ENCODE data around the gene TIMM44.
"Not testable (repeated sequence)": the region's sequence is repeated elsewhere in the genome, so short reads cannot be mapped to it uniquely, and the experiment has no call there.

TIMM44 gene

GRCh38 chr19:7975037-7975436 lies 31.6 kb upstream of the TIMM44 start:
- no peak for DNase-seq

GRCh38 chr19:7973883-7974282 lies 30.4 kb upstream of the TIMM44 start:
- no peak for DNase-seq

GRCh38 chr19:7971553-7972520 lies 28.4 kb upstream of the TIMM44 start:
- DNase-seq: no peak

DNA sequence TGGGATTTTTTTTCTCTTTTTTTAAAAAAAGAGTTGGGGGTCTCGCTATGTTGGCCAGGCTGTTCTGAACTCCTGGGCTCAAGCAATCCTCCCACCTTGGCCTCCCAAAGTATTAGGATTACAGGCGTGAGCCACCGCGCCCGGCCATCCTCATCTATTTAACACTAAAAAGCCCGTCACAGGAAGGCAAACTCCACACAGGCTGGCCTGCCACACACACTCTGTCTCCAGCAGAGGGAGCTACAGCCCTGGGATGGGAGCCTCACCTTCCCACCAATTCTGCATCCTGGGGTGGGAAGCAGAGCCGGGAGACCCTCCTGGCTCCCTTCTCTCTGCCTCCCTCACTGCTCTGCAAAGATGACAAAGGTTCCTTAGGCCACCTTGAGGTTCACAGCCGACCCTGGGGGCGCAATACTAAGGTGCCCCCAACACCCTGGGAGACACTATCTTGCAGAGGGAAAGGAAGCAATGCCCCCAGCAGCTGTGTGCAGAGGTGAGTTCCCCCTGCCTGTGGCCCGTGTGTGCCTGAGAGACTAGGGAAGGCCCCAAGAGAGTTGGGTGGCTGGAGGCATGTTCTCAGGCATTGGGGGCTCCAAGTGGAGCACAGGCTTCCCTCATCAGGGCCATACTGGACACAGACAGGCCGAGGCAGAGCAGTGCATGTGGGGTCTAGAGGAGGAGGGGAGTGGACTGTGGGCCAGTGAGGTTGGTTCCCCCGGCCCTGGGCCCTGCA lies 27.4 kb upstream of the TIMM44 start:
- DNase-seq: peak; percentile 22 to 45

DNA sequence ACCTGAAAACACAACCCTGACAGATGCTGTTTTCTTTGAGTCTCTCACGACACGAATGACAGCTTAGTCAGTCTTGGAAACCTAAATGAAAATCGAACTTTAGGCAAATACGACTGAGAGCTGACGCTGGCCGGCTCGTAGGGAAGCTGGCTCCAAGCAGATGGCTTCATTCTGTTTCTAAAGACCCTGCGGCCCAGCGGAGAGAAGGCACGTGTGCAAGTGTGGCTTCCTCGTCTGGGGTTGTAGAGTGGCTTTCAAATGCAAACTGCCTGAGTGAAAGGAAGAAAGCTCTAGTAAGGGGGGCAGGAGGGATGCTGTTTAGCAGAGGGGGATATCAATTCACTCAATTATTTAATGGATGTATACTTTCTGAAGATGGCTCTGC lies 26.1 kb upstream of the TIMM44 start:
- no peak for DNase-seq

DNA sequence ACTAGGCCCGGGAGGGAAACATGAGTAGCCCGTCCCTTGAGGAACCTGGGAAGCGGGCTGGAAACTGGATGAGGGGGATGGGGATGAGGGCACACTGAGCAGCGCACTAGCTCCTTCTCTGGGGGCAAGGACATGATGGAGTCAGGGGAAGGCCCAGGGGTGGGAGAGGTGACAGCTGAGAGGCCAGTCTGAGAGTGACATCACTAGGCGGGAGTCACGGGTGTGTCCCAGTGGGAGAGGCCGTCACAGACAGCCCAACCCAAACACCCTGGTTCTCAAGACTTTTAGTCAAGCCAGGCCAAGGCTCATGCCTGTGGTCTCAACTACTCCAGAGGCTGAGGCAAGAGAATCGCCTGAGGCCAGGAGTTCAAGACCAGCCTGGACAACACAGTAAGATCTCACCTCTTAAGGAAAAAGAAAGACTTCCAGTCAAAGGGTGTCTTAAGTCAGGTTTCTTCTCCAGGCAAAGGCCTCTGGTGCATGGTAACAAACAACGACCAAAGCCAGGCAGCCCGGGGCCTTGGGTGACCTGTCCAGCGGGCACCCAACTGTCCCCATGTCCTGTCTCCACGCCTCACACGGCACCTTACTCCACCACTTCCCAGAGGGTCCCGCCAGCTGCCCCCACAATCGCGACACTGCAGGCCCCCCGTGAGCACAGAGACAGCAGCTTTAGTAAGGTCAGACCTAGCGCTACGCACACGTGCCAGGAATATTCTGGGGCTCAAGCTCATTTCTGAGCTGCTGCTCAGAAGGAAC lies 25.5 kb upstream of the TIMM44 start:
- DNase-seq: no peak

DNA sequence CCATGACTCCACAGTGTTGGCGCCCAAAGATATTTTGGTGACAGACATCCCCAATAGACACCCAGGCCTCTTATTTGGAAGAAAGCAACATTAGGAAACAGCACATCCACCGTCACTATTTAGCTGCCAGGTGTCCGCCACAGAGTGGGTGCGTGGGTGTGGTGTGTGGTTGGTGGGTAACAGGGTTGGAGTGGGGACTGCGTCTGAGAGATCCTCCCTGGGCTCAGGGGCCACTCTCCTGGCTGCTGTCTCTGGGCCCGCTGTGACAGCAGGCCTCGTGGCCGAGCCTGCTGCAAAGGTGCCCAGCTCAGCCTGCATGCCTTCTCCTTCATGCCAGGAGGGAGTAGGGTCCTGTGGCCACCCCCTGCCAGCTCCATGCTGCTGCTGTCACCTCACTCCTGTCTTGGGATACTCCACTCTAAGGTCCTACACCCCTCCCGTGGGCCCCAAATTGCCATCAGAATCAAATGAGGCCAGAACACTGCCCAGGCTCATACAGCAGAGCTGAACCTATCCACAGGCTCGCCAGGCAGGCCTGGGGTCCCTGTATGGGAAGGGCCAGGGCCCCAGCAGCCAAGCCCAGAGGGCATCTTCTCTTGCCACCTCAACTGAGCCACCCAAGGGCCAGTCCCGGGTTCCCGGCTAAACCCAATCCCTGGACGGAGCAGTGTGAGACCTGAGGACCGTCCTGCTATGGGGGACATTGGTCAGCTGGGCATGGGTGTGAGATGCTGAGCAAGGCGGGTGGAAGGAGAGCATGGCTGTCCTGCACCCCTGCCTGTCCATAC lies 24.7 kb upstream of the TIMM44 start:
- no peak for DNase-seq

GRCh38 chr19:7965921-7966665 lies 22.6 kb upstream of the TIMM44 start:
- DNase-seq: no peak

- DNase-seq: no peak
These were observed 21.9 kb upstream of the TIMM44 start for GRCh38 chr19:7965259-7965841.

DNA sequence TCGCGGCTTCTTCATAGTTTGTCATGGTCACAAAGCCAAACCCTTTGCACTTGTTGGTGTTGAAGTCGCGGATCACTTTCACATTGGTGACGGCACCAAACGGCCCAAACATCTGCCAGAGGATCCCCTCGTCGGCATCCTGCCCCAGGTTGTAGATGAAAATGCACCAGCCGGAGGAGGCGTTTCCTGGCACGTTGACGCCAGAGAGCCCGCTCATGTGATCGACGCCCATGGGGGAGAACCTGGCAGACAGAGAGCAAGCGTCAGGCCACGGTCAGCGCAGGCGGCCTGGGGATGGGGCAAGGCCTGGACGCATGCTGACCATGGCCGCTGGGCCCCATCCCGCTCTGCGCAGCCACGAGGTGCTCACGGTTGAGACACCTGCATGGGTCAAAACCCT lies 20.1 kb upstream of the TIMM44 start:
- DNase-seq: no peak

GRCh38 chr19:7962644-7963268 lies 19.3 kb upstream of the TIMM44 start:
- DNase-seq: no peak

GRCh38 chr19:7961920-7962626 lies 18.6 kb upstream of the TIMM44 start:
- DNase-seq: no peak

GRCh38 chr19:7961082-7961481 lies 17.6 kb upstream of the TIMM44 start:
- DNase-seq: not testable (repeated sequence)

GRCh38 chr19:7959211-7959610 lies 15.7 kb upstream of the TIMM44 start:
- no peak for DNase-seq

DNA sequence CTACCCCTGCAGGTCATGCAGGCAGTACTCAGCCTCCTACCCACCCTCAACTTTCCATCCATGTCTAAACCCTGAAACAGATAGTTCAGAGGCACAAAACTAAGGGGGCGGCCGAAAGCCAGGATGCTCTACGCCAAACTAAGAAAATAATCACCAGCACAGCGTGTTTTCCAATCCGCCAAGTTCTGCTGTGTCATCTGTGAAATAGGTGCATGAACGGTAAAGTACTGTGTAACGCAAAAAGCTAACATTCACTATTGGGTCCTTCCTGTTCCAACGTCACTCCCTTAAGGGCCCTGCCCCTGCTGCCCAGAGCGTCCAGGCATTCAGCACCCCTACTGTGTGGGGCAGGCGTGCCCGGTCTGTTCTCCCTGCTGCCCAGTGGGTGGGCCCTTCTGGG lies 12.2 kb upstream of the TIMM44 start:
- DNase-seq: no peak

- no peak for DNase-seq
These were observed 10.1 kb upstream of the TIMM44 start for GRCh38 chr19:7953576-7953975.

GRCh38 chr19:7953060-7953459 lies 9.6 kb upstream of the TIMM44 start:
- no peak for DNase-seq

DNA sequence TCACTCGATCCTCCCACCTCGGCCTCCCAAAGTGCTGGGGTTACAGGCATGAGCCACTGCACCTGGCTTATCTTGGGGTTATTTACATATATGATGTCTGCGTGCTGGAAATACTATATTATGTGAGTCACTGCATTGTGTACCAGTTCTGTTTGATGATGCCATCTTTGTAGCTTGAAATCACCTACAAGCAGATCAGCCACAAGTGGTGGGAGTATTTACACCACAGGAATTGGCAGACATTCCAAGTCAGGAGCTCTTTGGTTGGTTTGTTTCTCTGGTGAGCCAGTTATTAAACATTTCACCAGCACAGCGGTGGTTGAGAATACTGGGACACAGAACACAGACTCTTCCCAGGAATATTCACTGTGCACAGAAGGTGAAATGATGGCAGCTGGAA lies 4.5 kb upstream of the TIMM44 start:
- DNase-seq: no peak

DNA sequence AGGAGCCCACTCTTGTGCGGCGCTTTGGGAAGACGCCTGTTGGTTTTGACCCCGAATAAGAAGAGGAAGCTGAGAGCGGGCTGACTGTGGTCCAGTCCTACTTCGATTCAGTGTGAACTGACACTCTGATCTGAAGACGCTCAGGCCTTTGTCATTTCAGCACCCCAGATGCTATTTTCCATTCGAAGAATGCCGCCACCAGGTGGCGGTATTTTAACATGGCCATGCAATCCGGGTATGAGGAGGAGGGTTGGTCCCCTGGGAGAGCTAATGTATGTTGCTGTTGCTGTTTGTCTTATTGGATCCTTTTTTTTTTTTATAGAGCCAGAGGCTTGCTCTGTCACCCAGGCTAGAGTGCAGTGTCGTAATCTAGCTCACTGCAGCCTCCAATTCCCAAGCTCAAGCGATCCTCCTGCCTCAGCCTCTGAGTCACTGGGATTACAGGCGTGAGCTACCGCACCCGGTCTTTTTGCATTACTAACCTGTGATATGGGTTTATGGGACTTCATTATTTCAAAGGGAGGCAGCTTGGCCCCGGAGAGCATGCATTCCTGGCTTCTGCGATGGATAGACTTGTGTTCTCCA lies 803 bp upstream of the TIMM44 start:
- DNase-seq: peak; percentile 90 to 93

DNA sequence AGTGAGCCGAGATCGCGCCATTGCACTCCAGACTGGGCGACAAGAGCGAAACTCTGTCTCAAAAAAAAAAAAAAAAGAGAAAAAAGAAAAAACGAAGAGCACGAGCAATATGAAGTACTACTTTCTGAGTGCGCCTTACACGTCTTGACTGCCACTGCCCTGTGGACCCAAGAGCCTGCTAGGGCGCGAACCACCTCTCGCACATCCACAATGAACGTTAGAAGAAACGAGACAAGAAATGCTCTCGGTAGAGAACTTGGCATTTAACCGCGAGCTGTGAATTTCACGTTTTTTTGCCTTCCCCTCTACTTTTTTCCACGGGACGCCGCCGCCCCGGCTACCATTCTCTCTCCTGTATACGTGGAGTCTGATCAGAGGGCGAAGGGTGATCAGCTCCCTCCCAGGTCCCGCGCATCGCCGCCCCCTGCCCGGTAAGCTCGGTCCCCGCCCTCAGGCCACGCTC lies 454 bp downstream of the TIMM44 start:
- DNase-seq: no peak
